ENCODE results near the gene ZNF219. TPM values are rescaled to one million over a fixed set of nuclear protein-coding genes. Genes with fewer than 3 reads are reported as not detected.
"Not testable (repeated sequence)": the region's sequence is repeated elsewhere in the genome, so short reads cannot be mapped to it uniquely, and the experiment has no call there.

The ZNF219 gene
- total RNA-seq, 1 experiment from 2014 or later: 84.5 TPM

GRCh38 chr14:21041676-21042433 is 56.6 kb downstream of the ZNF219 start, which contains the start of gene RNASE7:
Gene RNASE7 (plus strand): TSS chr14:21042362. CDS start chr14:21042993, 631 bp downstream.
- H2BK20ac ChIP-seq (ENCODE audit: low read depth, low read length, poor library complexity, severe bottlenecking): no peak within 1 kb of the TSS
- no peak within 1 kb of the TSS for H3K23ac ChIP-seq (ENCODE audit: insufficient read length, low read depth, low read length)
- TF ChIP-seq, protein P1, sequence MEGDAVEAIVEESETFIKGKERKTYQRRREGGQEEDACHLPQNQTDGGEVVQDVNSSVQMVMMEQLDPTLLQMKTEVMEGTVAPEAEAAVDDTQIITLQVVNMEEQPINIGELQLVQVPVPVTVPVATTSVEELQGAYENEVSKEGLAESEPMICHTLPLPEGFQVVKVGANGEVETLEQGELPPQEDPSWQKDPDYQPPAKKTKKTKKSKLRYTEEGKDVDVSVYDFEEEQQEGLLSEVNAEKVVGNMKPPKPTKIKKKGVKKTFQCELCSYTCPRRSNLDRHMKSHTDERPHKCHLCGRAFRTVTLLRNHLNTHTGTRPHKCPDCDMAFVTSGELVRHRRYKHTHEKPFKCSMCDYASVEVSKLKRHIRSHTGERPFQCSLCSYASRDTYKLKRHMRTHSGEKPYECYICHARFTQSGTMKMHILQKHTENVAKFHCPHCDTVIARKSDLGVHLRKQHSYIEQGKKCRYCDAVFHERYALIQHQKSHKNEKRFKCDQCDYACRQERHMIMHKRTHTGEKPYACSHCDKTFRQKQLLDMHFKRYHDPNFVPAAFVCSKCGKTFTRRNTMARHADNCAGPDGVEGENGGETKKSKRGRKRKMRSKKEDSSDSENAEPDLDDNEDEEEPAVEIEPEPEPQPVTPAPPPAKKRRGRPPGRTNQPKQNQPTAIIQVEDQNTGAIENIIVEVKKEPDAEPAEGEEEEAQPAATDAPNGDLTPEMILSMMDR (conservative IDR thresholded peaks at IDR 0.05): no peak
- H3K79me2 ChIP-seq (ENCODE audit: insufficient read depth, low read length): no peaks in the 10 kb centered on the region
- H3K23me2 ChIP-seq (ENCODE audit: insufficient read length, low read depth, low read length, poor library complexity, severe bottlenecking): no peaks in the 10 kb centered on the region
- no peaks in the 10 kb centered on the region for H4K20me1 ChIP-seq (ENCODE audit: control insufficient read depth, insufficient read depth, insufficient read length)
- H2BK5ac ChIP-seq (ENCODE audit: insufficient read length, low read length): no peak within 1 kb of the TSS
- H3K27me3 ChIP-seq (ENCODE audit: insufficient read depth, low read length): no peaks in the 10 kb centered on the region
- no peak within 1 kb of the TSS for H4K8ac ChIP-seq (replicated peaks; ENCODE audit: insufficient read length, low read depth, low read length)
- no CpG with 5 or more reads among the region's 11 CpGs for WGBS (ENCODE audit: extremely low coverage, insufficient read length, low lambda C conversion rate)
- H3K27ac ChIP-seq (ENCODE audit: insufficient read length, low read depth, low read length): no peak within 1 kb of the TSS
- no peak within 1 kb of the TSS for H2AFZ ChIP-seq (ENCODE audit: low read length)
- no peak within 1 kb of the TSS for H3K4ac ChIP-seq (ENCODE audit: low read depth, low read length)
- H4K5ac ChIP-seq (ENCODE audit: insufficient read length, low read depth, low read length): no peak within 1 kb of the TSS
- Mint-ChIP-seq H3K4me1 (peaks cover 24 to 26% of the 10 kb centered on the region in 2 experiments), H3K27me3 (ENCODE audit: low read depth) (peaks cover 32% of the 10 kb centered on the region), H3K4me3 (no peak within 1 kb of the TSS), H3K9me3 (no peaks in the 10 kb centered on the region), H3K27ac (peak within 1 kb of the TSS in 1 of 3 experiments; percentile 11; a peak in 2 of 7 replicates), H3K36me3 (ENCODE audit: insufficient read depth in 1 of 3, low read depth in 3 of 3) (no peaks in the 10 kb centered on the region)
- no peak within 1 kb of the TSS for H3T11ph ChIP-seq (ENCODE audit: low read length)
- no peak within 1 kb of the TSS for H2BK12ac ChIP-seq (ENCODE audit: insufficient read length, low read depth, low read length)
- H3K14ac ChIP-seq (ENCODE audit: insufficient read depth, low read length): no peak within 1 kb of the TSS
- H3K9me3 ChIP-seq (ENCODE audit: control insufficient read depth, low read depth, low read length): no peaks in the 10 kb centered on the region
- H3K9ac ChIP-seq (ENCODE audit: extremely low read depth, insufficient read length, low read length): no peak within 1 kb of the TSS
- H4K91ac ChIP-seq (ENCODE audit: insufficient read length, low read depth, low read length): no peak within 1 kb of the TSS
- no peak within 1 kb of the TSS for H3K4me2 ChIP-seq (ENCODE audit: insufficient read depth, insufficient read length, low read length)
- H3K4me1 ChIP-seq (ENCODE audit: insufficient read depth, low read length): peaks cover 5% of the 10 kb centered on the region
- H3K18ac ChIP-seq (ENCODE audit: insufficient read length, low read depth, low read length): no peak within 1 kb of the TSS
- no peak within 1 kb of the TSS for H2AK5ac ChIP-seq (ENCODE audit: insufficient read length, low read length)
- no peak for DNase-seq
- H3K56ac ChIP-seq (ENCODE audit: insufficient read length, low read depth, low read length): no peak within 1 kb of the TSS
- no peaks in the 10 kb centered on the region for H3K79me1 ChIP-seq (ENCODE audit: insufficient read depth, low read depth, low read length, poor library complexity, severe bottlenecking)
- no peak within 1 kb of the TSS for H2BK120ac ChIP-seq (ENCODE audit: low read depth, low read length, poor library complexity, severe bottlenecking)
- H2BK15ac ChIP-seq (ENCODE audit: low read depth, low read length): no peak within 1 kb of the TSS

DNA sequence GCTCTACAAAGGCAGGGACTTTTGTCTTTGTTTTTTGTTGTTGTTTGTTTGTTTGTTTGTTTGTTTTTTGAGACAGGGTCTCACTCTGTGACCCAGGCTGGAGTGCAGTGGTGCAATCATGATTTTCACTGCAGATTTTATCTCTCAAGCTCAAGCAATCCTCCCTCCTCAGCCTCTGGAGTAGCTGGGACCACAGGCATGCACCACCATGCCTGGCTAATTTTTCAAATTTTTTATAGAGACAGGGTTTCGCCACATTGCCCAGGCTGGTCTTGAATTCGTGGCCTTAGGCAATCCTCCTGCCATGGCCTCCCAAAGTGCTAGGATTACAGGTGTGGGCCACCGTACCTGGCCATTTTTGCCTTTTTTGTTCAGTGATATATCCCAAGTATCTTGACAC is 57.5 kb downstream of the ZNF219 start:
- not testable (repeated sequence) for H2BK12ac ChIP-seq (ENCODE audit: insufficient read length, low read depth, low read length); H2BK120ac ChIP-seq (ENCODE audit: low read depth, low read length, poor library complexity, severe bottlenecking); H3K27ac ChIP-seq (ENCODE audit: insufficient read length, low read depth, low read length); H3K18ac ChIP-seq (ENCODE audit: insufficient read length, low read depth, low read length); H3K27ac Mint-ChIP-seq; H3K9ac ChIP-seq (ENCODE audit: extremely low read depth, insufficient read length, low read length); H3K56ac ChIP-seq (ENCODE audit: insufficient read length, low read depth, low read length); H3K79me1 ChIP-seq (ENCODE audit: insufficient read depth, low read depth, low read length, poor library complexity, severe bottlenecking); H3K23ac ChIP-seq (ENCODE audit: insufficient read length, low read depth, low read length); DNase-seq; H2BK20ac ChIP-seq (ENCODE audit: low read depth, low read length, poor library complexity, severe bottlenecking); H2BK5ac ChIP-seq (ENCODE audit: insufficient read length, low read length); H3K4me2 ChIP-seq (ENCODE audit: insufficient read depth, insufficient read length, low read length); H2AFZ ChIP-seq (ENCODE audit: low read length); H3K4me3 Mint-ChIP-seq; H4K20me1 ChIP-seq (ENCODE audit: control insufficient read depth, insufficient read depth, insufficient read length); H3K9me3 ChIP-seq (ENCODE audit: control insufficient read depth, low read depth, low read length); H3K4me1 ChIP-seq (ENCODE audit: insufficient read depth, low read length); H3K4ac ChIP-seq (ENCODE audit: low read depth, low read length); H3K9me3 Mint-ChIP-seq; H3K36me3 Mint-ChIP-seq (ENCODE audit: insufficient read depth in 1 of 3, low read depth in 3 of 3); H3K27me3 ChIP-seq (ENCODE audit: insufficient read depth, low read length); H2AK5ac ChIP-seq (ENCODE audit: insufficient read length, low read length); H2BK15ac ChIP-seq (ENCODE audit: low read depth, low read length); H3K23me2 ChIP-seq (ENCODE audit: insufficient read length, low read depth, low read length, poor library complexity, severe bottlenecking); H4K8ac ChIP-seq (replicated peaks; ENCODE audit: insufficient read length, low read depth, low read length); H4K5ac ChIP-seq (ENCODE audit: insufficient read length, low read depth, low read length); H4K91ac ChIP-seq (ENCODE audit: insufficient read length, low read depth, low read length); H3K79me2 ChIP-seq (ENCODE audit: insufficient read depth, low read length); H3K14ac ChIP-seq (ENCODE audit: insufficient read depth, low read length); H3T11ph ChIP-seq (ENCODE audit: low read length)
- H3K27me3 Mint-ChIP-seq (ENCODE audit: low read depth): peaks cover 32% of the 10 kb centered on the region
- peaks cover 24 to 26% of the 10 kb centered on the region in 2 experiments for H3K4me1 Mint-ChIP-seq
- WGBS (ENCODE audit: extremely low coverage, insufficient read length, low lambda C conversion rate): no CpG with 5 or more reads among the region's 3 CpGs

Data from H9 (cell line).